OCI-LY7 (cell line): Measurements from ENCODE around the gene HOTAIR. TPM values are rescaled to one million over a fixed set of nuclear protein-coding genes. Genes with fewer than 3 reads are reported as not detected.

Experiments
- BruUV-seq: library from RNA; stranded (reverse); fragments of 400-500 nt; replicated peaks from 2 replicates; lab custom pipeline; 2021; lab: Mats Ljungman, UMichigan
- CTCF ChIA-PET: fragments of 300-600 bp; sonication (Branson Sonifier 250); formaldehyde crosslinking; loops from one replicate; lab custom pipeline; 2022; ENCODE audit warnings: antibody characterized with exemption; ENCODE audit not compliant: unreplicated experiment; lab: Charles Lee
- POLR2A ChIA-PET: fragments of 300-600 bp; sonication (Branson Sonifier 250); formaldehyde crosslinking; loops from one replicate; lab custom pipeline; 2022; ENCODE audit warnings: antibody characterized with exemption; lab: Charles Lee
- DNase-seq: peaks from one replicate; pipeline ENCODE4 v3.0.0-alpha.2; 2015; ENCODE audit warnings: low spot score
- H2AFZ ChIP-seq: fragments of 200-600 bp; sonication (generic), shearing (Covaris generic); 2 replicates; pipeline ENCODE4 v1.6.1; 2014; ENCODE audit warnings: mild to moderate bottlenecking, antibody characterized with exemption, low read length, moderate library complexity
- H3K27ac ChIP-seq: fragments of 200-600 bp; sonication (generic); 2 replicates; pipeline ENCODE4 v1.5.1; 2014; ENCODE audit warnings: mixed run types, low read depth, mild to moderate bottlenecking, moderate library complexity, low read length, inconsistent platforms; ENCODE audit not compliant: poor library complexity, severe bottlenecking
- H3K36me3 ChIP-seq: fragments of 200-600 bp; sonication (generic); 2 replicates; pipeline ENCODE4 v1.6.1; 2014; ENCODE audit warnings: mild to moderate bottlenecking, antibody characterized with exemption, low read length, moderate library complexity, mixed read lengths; ENCODE audit not compliant: insufficient read depth
- H3K4me1 ChIP-seq: fragments of 200-600 bp; sonication (generic); 2 replicates; pipeline ENCODE4 v1.5.1; 2014; ENCODE audit warnings: mild to moderate bottlenecking, low read length; ENCODE audit not compliant: insufficient read depth, poor library complexity, severe bottlenecking
- H3K4me2 ChIP-seq: fragments of 200-600 bp; sonication (generic); 2 replicates; pipeline ENCODE4 v1.6.1; 2014; ENCODE audit warnings: mild to moderate bottlenecking, low read length
- H3K4me3 ChIP-seq: fragments of 200-600 bp; sonication (generic); 2 replicates; pipeline ENCODE4 v1.5.1; 2014; ENCODE audit warnings: mild to moderate bottlenecking, low read depth, low read length; ENCODE audit not compliant: poor library complexity, severe bottlenecking
- H3K79me2 ChIP-seq: fragments of 200-600 bp; sonication (generic); 2 replicates; pipeline ENCODE4 v1.6.1; 2016; ENCODE audit warnings: low read depth, mild to moderate bottlenecking, low read length, moderate library complexity, mixed read lengths; ENCODE audit not compliant: insufficient read depth
- H3K9me2 ChIP-seq: fragments of 200-600 bp; sonication (generic); 2 replicates; pipeline ENCODE4 v1.6.1; 2016; ENCODE audit warnings: mild to moderate bottlenecking, low read length, mixed read lengths; ENCODE audit not compliant: insufficient read depth
- H3K9me3 ChIP-seq: fragments of 200-600 bp; sonication (generic); 2 replicates; pipeline ENCODE4 v1.6.1; 2014; ENCODE audit warnings: mild to moderate bottlenecking, mixed run types, low read length, mixed read lengths
- H4K20me1 ChIP-seq: fragments of 200-600 bp; sonication (generic); 2 replicates; pipeline ENCODE4 v1.6.1; 2014; ENCODE audit warnings: mild to moderate bottlenecking, antibody characterized with exemption, low read length, moderate library complexity, mixed read lengths; ENCODE audit not compliant: insufficient read depth
- EZH2phosphoT487 ChIP-seq: fragments of 200-600 bp; sonication (generic); IDR thresholded peaks from 2 replicates; pipeline ENCODE4 v1.6.1; 2018; ENCODE audit warnings: low read depth, borderline replicate concordance, mild to moderate bottlenecking, mixed run types, antibody characterized with exemption, low read length, moderate library complexity, mixed read lengths
- intact Hi-C: fragments of 100-400 bp; cut with micrococcal nuclease; formaldehyde crosslinking; loops from one replicate; pipeline ENCODE4 v1.10.0; 2022; ENCODE audit not compliant: unreplicated experiment
- total RNA-seq, 2 experiments: library from RNA; depleted of rRNA in 1 of 2; stranded (reverse); fragments of >200 nt in 1 of 2; shearing (Covaris generic) in 1 of 2; gene quantifications; 2 replicates each; pipeline ENCODE4 v1.2.3, GENCODE V29; 2014 to 2022
- TF ChIP-seq, protein P1 (sequence below): fragments of 200-600 bp; sonication (generic); conservative IDR thresholded peaks from 2 replicates; pipeline ENCODE4 v1.5.1; 2014; ENCODE audit warnings: mild to moderate bottlenecking, antibody characterized with exemption, low read length, moderate library complexity, mixed read lengths

Gene HOTAIR
- total RNA-seq, 2 experiments from 2014 or later, result 0.88 to 5.3 TPM

DNA sequence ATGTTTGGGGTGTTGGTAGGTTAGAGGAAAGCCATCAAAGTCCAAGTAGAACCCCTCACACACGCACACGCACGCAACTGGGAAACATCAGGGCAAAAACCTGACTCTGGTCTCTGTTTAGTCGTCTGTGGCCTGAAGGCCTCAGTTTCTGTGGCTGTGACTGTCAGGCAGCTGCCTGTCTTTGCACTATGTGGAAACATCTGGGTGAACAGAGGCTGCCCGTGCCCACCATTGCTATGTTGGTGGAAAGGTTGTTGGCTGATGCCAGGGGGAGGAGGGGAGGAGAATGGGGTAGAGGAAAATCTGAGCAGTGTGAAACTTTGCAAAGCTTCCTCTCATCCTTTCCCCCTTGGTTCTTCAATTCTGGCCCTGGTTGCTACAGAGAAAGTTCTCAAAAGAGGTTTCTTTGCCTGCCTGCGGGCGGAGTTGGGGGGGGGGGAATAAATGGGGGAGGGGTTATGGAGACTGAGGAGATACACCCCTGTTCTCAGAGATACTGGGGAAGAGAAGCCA is 17.7 kb upstream of the HOTAIR start:
- Histone ChIP-seq H2AFZ (no peak overlapping the region), H3K27ac (no peak overlapping the region), H4K20me1 (no peaks in the 10 kb centered on the region), H3K79me2 (no peaks in the 10 kb centered on the region), H3K4me3 (no peak overlapping the region), H3K4me2 (no peak overlapping the region), H3K36me3 (no peaks in the 10 kb centered on the region), H3K4me1 (peaks cover 27% of the 10 kb centered on the region), H3K9me3 (no peaks in the 10 kb centered on the region), H3K9me2 (no peaks in the 10 kb centered on the region)
- no peak for DNase-seq
- TF ChIP-seq, protein P1, sequence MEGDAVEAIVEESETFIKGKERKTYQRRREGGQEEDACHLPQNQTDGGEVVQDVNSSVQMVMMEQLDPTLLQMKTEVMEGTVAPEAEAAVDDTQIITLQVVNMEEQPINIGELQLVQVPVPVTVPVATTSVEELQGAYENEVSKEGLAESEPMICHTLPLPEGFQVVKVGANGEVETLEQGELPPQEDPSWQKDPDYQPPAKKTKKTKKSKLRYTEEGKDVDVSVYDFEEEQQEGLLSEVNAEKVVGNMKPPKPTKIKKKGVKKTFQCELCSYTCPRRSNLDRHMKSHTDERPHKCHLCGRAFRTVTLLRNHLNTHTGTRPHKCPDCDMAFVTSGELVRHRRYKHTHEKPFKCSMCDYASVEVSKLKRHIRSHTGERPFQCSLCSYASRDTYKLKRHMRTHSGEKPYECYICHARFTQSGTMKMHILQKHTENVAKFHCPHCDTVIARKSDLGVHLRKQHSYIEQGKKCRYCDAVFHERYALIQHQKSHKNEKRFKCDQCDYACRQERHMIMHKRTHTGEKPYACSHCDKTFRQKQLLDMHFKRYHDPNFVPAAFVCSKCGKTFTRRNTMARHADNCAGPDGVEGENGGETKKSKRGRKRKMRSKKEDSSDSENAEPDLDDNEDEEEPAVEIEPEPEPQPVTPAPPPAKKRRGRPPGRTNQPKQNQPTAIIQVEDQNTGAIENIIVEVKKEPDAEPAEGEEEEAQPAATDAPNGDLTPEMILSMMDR, result no peak
- no peak for TF ChIP-seq EZH2phosphoT487
- intact Hi-C loops, result no loop called here
- POLR2A ChIA-PET, result interaction anchor here (0.6 kb wide), 3 partner anchors 72 to 299 kb away, joined by 3 read pairs; no protein-coding TSS in a partner anchor
- BruUV-seq, result no TSS peak
- CTCF ChIA-PET, result no interaction called here

DNA sequence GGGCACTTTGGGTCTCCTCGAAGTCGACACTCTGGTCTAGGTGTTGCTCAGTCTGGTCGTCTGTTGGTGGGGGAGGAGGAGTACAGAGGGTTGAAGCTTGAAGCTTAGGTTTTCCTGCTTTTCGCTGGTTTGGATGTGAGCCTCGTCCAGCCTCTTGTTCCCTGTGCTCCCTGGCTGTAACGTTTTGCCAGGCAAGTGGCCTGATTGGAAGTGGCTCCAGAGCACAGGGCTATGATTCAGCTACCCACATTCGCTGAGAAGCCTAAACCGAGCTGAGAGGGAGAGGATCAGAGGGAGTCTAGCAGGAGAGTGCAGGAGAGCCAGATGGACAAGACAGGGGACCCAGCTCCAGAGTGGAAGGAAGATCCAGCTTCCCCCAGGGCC is 16.3 kb upstream of the HOTAIR start:
- Histone ChIP-seq H3K27ac (no peak overlapping the region), H4K20me1 (no peaks in the 10 kb centered on the region), H3K4me2 (no peak overlapping the region), H3K4me1 (peaks cover 33% of the 10 kb centered on the region), H3K36me3 (no peaks in the 10 kb centered on the region), H3K79me2 (no peaks in the 10 kb centered on the region), H3K9me3 (no peaks in the 10 kb centered on the region), H2AFZ (no peak overlapping the region), H3K9me2 (no peaks in the 10 kb centered on the region), H3K4me3 (no peak overlapping the region)
- ChIA-PET CTCF (interaction anchor here (0.5 to 0.6 kb wide), 2 partner anchors 16 to 63 kb away, joined by 3 read pairs; partner anchors contain the start of gene HOXC4), POLR2A (interaction anchor here (0.6 to 1.0 kb wide), 2 partner anchors 9 to 215 kb away, joined by 3 read pairs; no protein-coding TSS in a partner anchor)
- no peak for DNase-seq
- intact Hi-C loops, result no loop called here
- no peak for TF ChIP-seq EZH2phosphoT487
- TF ChIP-seq, protein P1, result no peak
- no TSS peak for BruUV-seq
